Smooth muscle cell (in vitro differentiated cells): ENCODE data around the gene TWIST2. TPM values are rescaled to one million over a fixed set of nuclear protein-coding genes. Genes with fewer than 3 reads are reported as not detected.

ENCODE experiments used
- DNase-seq: peaks from one replicate; lab custom pipeline; 2025; ENCODE audit not compliant: unreplicated experiment; lab: John Stamatoyannopoulos, UW
- H2AFZ ChIP-seq: fragments of 200-600 bp; sonication (generic); 2 replicates; pipeline ENCODE4 v1.6.0; 2016; ENCODE audit warnings: antibody characterized with exemption, low read depth, mild to moderate bottlenecking
- H3F3A ChIP-seq: fragments of 200-600 bp; sonication (generic); 2 replicates; pipeline ENCODE4 v1.6.0; 2017; ENCODE audit warnings: antibody characterized with exemption, low read depth
- H3K27ac ChIP-seq: fragments of 200-600 bp; sonication (generic); 2 replicates; pipeline ENCODE4 v1.5.1; 2016; ENCODE audit warnings: low read depth, mild to moderate bottlenecking
- H3K27me3 ChIP-seq: fragments of 200-600 bp; sonication (generic); 2 replicates; pipeline ENCODE4 v1.6.1; 2016; ENCODE audit warnings: low read depth, mild to moderate bottlenecking
- H3K36me3 ChIP-seq: fragments of 200-600 bp; sonication (generic); 2 replicates; pipeline ENCODE4 v1.5.1; 2016; ENCODE audit warnings: low read depth
- H3K4me1 ChIP-seq: fragments of 200-600 bp; sonication (generic); 2 replicates; pipeline ENCODE4 v1.5.1; 2016; ENCODE audit warnings: low read depth
- H3K4me2 ChIP-seq: fragments of 200-600 bp; sonication (generic); 2 replicates; pipeline ENCODE4 v1.6.0; 2016; ENCODE audit warnings: mild to moderate bottlenecking
- H3K4me3 ChIP-seq: fragments of 200-600 bp; sonication (generic); 2 replicates; pipeline ENCODE4 v1.5.1; 2016; ENCODE audit warnings: mild to moderate bottlenecking
- H3K79me2 ChIP-seq: fragments of 200-600 bp; sonication (generic); 2 replicates; pipeline ENCODE4 v1.6.0; 2016; ENCODE audit warnings: low read depth, mild to moderate bottlenecking
- H3K9ac ChIP-seq: fragments of 200-600 bp; sonication (generic); 2 replicates; pipeline ENCODE4 v1.6.0; 2016; ENCODE audit warnings: low read depth
- H3K9me3 ChIP-seq: fragments of 200-600 bp; sonication (generic); replicated peaks from 2 replicates; pipeline ENCODE4 v1.5.1; 2016; ENCODE audit warnings: low read depth
- H4K20me1 ChIP-seq: fragments of 200-600 bp; sonication (generic); 2 replicates; pipeline ENCODE4 v1.6.0; 2016; ENCODE audit warnings: low read depth
- WGBS: methylation state at CpG from one replicate; pipeline ENCODE4 v1.1.7; 2016; ENCODE audit warnings: low lambda C conversion rate; 5-methylcytosine and 5-hydroxymethylcytosine counted together
- polyA plus RNA-seq: library from polyadenylated mRNA; unstranded; fragments of >200 nt; fragmentation: Nextera tagmentation; extraction: Ambion mirVana; gene quantifications from 2 replicates; pipeline ENCODE4 v1.2.1, GENCODE V29; 2016
- total RNA-seq: library from RNA; depleted of rRNA; stranded (reverse); fragments of >200 nt; gene quantifications from 2 replicates; pipeline ENCODE4 v1.2.3, GENCODE V29; 2014
- TF ChIP-seq, protein P1 (sequence below): fragments of 200-600 bp; sonication (generic); IDR thresholded peaks from 2 replicates; pipeline ENCODE4 v1.5.1; 2017; ENCODE audit warnings: borderline replicate concordance, mild to moderate bottlenecking, antibody characterized with exemption; ENCODE audit not compliant: insufficient read depth, poor library complexity, severe bottlenecking

Gene TWIST2
- total and polyA plus RNA-seq, 2 experiments from 2014 or later, result 1.0 to 2.4 TPM

DNA sequence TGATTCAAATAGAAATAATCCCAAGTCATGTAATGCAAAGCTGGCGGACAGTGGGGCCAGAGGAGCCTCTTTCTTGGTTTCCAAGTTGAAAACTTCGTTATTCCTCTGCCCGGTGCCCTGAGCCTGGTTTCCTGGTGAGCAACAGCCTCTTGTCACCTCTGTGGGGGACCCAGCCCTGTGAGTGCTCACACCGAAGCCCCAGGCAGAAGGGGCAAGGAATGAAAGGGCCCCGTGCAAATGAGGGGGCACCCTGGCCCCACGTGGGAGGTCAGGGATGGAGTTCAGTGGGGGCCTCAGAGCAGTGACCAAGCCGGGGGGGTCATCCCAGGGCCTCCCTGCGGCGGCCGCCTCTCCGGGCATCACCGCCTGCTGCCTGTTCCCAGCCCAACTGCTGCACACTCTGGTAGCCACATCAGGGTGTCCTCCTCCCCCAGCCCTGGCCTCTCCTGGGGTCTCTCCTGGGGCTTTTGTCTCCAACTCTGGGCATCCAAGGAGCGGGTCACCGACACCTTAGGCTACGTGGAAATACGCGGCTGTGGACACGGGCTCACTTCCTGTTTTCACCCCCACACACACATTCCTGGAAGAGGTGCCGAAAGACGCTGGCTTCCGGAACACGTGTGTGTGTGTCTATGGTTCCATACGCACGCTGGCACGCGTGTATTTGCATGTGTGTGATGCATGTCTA lies 64.5 kb downstream of the TWIST2 start:
- TF ChIP-seq, protein P1, sequence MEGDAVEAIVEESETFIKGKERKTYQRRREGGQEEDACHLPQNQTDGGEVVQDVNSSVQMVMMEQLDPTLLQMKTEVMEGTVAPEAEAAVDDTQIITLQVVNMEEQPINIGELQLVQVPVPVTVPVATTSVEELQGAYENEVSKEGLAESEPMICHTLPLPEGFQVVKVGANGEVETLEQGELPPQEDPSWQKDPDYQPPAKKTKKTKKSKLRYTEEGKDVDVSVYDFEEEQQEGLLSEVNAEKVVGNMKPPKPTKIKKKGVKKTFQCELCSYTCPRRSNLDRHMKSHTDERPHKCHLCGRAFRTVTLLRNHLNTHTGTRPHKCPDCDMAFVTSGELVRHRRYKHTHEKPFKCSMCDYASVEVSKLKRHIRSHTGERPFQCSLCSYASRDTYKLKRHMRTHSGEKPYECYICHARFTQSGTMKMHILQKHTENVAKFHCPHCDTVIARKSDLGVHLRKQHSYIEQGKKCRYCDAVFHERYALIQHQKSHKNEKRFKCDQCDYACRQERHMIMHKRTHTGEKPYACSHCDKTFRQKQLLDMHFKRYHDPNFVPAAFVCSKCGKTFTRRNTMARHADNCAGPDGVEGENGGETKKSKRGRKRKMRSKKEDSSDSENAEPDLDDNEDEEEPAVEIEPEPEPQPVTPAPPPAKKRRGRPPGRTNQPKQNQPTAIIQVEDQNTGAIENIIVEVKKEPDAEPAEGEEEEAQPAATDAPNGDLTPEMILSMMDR, result no peak
- WGBS, result 90% methylated on average over 26 of the region's 26 CpGs

DNA sequence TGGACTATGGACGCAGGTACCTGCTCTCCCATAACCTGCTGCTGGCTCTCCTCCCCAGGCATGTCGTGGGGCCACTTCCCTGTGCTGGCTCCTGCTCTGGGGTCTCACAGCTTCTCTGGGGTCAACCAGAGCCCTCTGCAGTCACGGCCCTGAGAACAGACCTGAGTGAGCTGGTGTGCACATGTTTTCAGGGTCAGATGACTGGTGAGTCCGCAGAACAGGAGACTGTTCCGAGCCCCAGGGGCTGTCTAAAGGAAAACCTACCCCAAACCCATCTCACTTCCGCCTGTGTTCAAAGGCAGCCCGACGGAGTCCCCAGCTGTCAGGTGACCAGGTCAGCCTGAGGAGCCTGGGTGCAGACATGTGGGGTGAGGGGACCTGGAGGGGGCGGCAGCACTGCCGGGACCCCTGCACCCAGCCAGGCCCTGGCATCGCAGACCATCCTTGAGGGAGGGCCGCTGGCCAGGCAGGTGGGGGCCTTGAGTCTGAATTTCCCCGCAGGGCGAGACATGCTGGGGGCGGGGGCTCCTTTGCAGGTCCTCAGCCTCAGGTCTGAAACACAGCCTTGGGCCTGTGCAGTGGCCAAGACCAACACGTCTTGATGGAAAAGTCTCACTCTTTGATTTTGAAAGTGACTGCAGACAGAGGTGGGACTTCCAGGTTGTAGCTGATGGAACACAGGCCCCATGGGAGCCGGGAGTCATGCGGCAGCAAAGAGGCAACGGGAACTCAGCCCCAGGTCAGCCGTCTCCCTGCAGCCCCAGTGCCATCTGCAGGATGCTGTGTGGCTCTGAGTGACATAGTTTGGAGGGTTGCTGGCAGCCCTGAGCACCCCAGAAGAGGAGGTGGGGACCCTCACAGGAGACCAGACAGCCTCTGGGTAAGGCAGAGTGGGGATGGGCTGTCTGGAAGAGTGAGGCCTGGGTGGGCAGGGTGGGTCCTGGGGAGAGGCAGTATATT lies 65.3 kb downstream of the TWIST2 start:
- no peaks in the 10 kb centered on the region for H3F3A ChIP-seq
- no peak overlapping the region for H3K4me3 ChIP-seq
- H3K79me2 ChIP-seq, result no peaks in the 10 kb centered on the region
- no peaks in the 10 kb centered on the region for H4K20me1 ChIP-seq
- H3K9me3 ChIP-seq, result no peaks in the 10 kb centered on the region
- TF ChIP-seq, protein P1, result no peak
- no peak overlapping the region for H3K4me2 ChIP-seq
- no peak overlapping the region for H2AFZ ChIP-seq
- peaks cover 3% of the 10 kb centered on the region for H3K27me3 ChIP-seq
- H3K4me1 ChIP-seq, result no peaks in the 10 kb centered on the region
- DNase-seq, result no peak
- 86% methylated on average over 20 of the region's 20 CpGs for WGBS
- no peaks in the 10 kb centered on the region for H3K36me3 ChIP-seq
- no peak overlapping the region for H3K27ac ChIP-seq
- no peak overlapping the region for H3K9ac ChIP-seq

More for the DNA sequence above, 64.5 kb downstream of the TWIST2 start:
- H3K79me2 ChIP-seq, result no peaks in the 10 kb centered on the region
- DNase-seq, result no peak
- H3K4me3 ChIP-seq, result no peak overlapping the region
- no peaks in the 10 kb centered on the region for H3K9me3 ChIP-seq
- no peak overlapping the region for H3K27ac ChIP-seq
- H3K27me3 ChIP-seq, result no peaks in the 10 kb centered on the region
- H3K9ac ChIP-seq, result no peak overlapping the region
- H3F3A ChIP-seq, result no peaks in the 10 kb centered on the region
- no peaks in the 10 kb centered on the region for H3K4me1 ChIP-seq
- no peaks in the 10 kb centered on the region for H3K36me3 ChIP-seq
- no peaks in the 10 kb centered on the region for H4K20me1 ChIP-seq
- H3K4me2 ChIP-seq, result no peak overlapping the region
- H2AFZ ChIP-seq, result no peak overlapping the region

DNA sequence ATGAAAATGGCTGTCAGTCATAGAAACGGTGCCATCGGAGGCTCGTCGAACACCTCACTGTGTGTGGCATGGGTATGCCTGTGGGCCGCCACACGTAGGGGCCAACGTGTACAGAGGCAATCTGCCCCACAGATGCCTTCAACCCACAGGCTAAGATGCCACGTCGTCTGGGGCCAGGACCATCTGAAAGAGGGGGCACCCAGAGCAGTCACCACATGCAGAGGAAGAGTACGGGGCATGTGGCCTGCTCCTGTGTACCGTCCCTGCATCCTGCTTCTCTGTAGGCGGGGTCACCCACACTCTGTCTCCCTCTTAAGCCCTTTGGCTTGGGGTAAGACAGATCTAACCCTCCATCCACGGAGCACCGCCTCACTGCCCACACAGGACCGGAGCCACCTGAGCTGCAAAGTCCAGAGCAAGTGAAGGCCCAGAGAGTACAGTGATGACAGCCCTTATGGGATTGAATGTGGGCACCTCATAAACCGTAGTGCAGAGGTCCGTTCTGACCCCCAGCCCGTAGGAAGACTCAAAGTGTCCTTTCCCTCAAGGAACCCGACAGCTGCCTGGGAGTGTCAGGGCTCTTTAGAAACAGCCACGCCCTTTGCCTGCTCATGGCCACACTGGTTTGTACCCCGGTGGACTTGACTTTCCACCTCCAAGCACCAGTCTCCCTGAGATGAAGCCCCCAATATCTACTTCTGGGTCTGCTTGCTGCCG lies 66.2 kb downstream of the TWIST2 start:
- peak overlapping the region; percentile 20 for H3K4me2 ChIP-seq
- no peak for DNase-seq
- no peaks in the 10 kb centered on the region for H3K4me1 ChIP-seq
- H3K9me3 ChIP-seq, result no peaks in the 10 kb centered on the region
- no peaks in the 10 kb centered on the region for H3K36me3 ChIP-seq
- no peaks in the 10 kb centered on the region for H3K79me2 ChIP-seq
- H3K27me3 ChIP-seq, result peaks cover 3% of the 10 kb centered on the region
- no peaks in the 10 kb centered on the region for H3F3A ChIP-seq
- H3K4me3 ChIP-seq, result no peak overlapping the region
- TF ChIP-seq, protein P1, result no peak
- H3K9ac ChIP-seq, result no peak overlapping the region
- no peak overlapping the region for H3K27ac ChIP-seq
- H2AFZ ChIP-seq, result no peak overlapping the region
- no peaks in the 10 kb centered on the region for H4K20me1 ChIP-seq
- WGBS, result 87% methylated on average over 22 of the region's 22 CpGs
